H1 (cell line): ENCODE data around the gene FOXO6. TPM values are rescaled to one million over a fixed set of nuclear protein-coding genes. Genes with fewer than 3 reads are reported as not detected.

ENCODE experiments used
- ASH2L ChIP-seq: fragments of 200-600, 300-600 bp; sonication (generic); IDR thresholded peaks from one replicate; pipeline ENCODE4 v1.7.1; 2017; ENCODE audit warnings: low read length
- CBX8 ChIP-seq: fragments of 300-800, 300-1000 bp; sonication (generic); IDR thresholded peaks from 2 replicates; pipeline ENCODE4 v1.7.1; 2016; ENCODE audit warnings: low read depth, low read length, borderline replicate concordance
- EGR1 ChIP-seq: IDR thresholded peaks from 2 replicates; pipeline ENCODE4 v1.6.1; 2011; ENCODE audit warnings: low read depth, low read length, borderline replicate concordance
- EZH2 ChIP-seq: fragments of 200-600 bp; sonication (generic); IDR thresholded peaks from 2 replicates; pipeline ENCODE4 v1.7.1; 2012; ENCODE audit warnings: low read depth, mild to moderate bottlenecking, moderate library complexity, low read length, inconsistent platforms; ENCODE audit not compliant: severe bottlenecking
- JUND ChIP-seq: IDR thresholded peaks from 2 replicates; pipeline ENCODE4 v1.6.1; 2011; ENCODE audit warnings: mild to moderate bottlenecking, improper control_type of control experiment, low read length
- SUZ12 ChIP-seq: fragments of 200-600 bp; sonication (generic); IDR thresholded peaks from 2 replicates; pipeline ENCODE4 v1.6.1; 2012; ENCODE audit warnings: mild to moderate bottlenecking, inconsistent platforms, low read length, moderate library complexity, mixed read lengths
- polyA plus RNA-seq, 7 experiments: library from polyadenylated mRNA; depleted of rRNA in 3 of 7; stranded (reverse) in 5 of 7; unstranded in 2 of 7; fragments of >200 nt in 5 of 7; fragments of 200-250 nt in 2 of 7; gene quantifications; 1 replicate in 5 of 7; 2 replicates in 1 of 7; 4 replicates in 1 of 7; pipeline versions ENCODE4 v1.2.1 to v1.2.3, GENCODE V29; 2011 to 2013; ENCODE audit warnings: missing spikeins in 2 of 7, mixed read lengths in 2 of 7
- total RNA-seq: library from RNA; stranded (reverse); fragmentation: NEBNext Ultra II Directional; extraction: Animal tissue kit (Norgen Biotek cat#: 25700); gene quantifications from 2 replicates; pipeline ENCODE4 v1.2.1, GENCODE V29; 2021
- TF ChIP-seq, protein P1 (sequence below): IDR thresholded peaks from 2 replicates; pipeline ENCODE4 v1.6.1; 2012; ENCODE audit warnings: inconsistent platforms

The FOXO6 gene
- total and polyA plus RNA-seq, 2 of the 8 experiments (the other 6 are each of a cell fraction or from before 2014, with no cell fraction given), result 0.59 to 3.0 TPM

DNA sequence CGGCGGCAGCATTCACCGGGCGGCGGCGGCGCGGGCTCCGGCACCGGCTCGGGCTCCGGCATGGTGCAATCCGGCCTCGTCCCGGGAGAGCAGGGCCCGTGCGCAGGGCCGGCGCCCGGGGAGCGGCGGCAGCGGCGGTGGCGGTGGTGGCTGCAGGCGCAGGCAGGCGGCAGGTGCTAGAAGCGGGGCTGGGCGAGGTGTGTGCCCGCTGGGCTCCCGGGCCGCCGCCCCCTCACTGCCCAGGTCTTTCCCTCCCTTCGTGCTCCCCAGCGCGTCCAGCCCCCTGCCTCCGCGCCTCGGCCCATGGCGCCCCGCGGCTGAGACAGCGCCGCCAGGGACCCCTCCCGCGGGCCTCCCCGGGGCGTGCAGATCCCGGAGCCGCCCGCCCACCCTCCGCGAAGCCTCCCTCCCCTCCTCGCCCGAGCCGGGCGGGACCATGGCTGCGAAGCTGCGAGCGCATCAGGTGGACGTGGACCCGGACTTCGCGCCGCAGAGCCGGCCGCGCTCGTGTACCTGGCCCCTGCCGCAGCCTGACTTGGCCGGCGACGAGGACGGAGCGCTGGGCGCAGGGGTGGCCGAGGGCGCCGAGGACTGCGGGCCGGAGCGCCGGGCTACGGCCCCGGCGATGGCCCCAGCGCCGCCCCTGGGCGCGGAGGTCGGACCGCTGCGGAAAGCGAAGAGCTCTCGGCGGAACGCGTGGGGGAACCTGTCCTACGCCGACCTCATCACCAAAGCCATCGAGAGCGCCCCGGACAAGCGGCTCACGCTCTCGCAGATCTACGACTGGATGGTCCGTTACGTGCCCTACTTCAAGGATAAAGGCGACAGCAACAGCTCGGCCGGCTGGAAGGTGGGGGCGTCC is 492 bp downstream of the FOXO6 start (continued):
- TF ChIP-seq SUZ12 (peak; percentile 68), EZH2 (peak; percentile 63), EGR1 (peak; percentile 19; the same call in 1 of the 2 replicates), CBX8 (no peak), ASH2L (no peak), JUND (no peak)
- TF ChIP-seq, protein P1, sequence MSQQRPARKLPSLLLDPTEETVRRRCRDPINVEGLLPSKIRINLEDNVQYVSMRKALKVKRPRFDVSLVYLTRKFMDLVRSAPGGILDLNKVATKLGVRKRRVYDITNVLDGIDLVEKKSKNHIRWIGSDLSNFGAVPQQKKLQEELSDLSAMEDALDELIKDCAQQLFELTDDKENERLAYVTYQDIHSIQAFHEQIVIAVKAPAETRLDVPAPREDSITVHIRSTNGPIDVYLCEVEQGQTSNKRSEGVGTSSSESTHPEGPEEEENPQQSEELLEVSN, result peak; percentile 29; the same call in 1 of the 2 replicates
